GM12878 (cell line): Measurements from ENCODE around the gene SLC39A11. TPM values are rescaled to one million over a fixed set of nuclear protein-coding genes. Genes with fewer than 3 reads are reported as not detected.

Source experiments
- ATAC-seq: fragments of 200-7000 bp; cut with Tn5 transposase; 3 replicates; pipeline ENCODE4 v1.9.1; 2020; ENCODE audit warnings: mild to moderate bottlenecking, moderate library complexity
- BruUV-seq: library from RNA; stranded (reverse); fragments of 400-500 nt; replicated peaks from 2 replicates; lab custom pipeline; 2021; lab: Mats Ljungman, UMichigan
- CTCF ChIA-PET: fragments of 300-600 bp; sonication (Branson Sonifier 250); formaldehyde crosslinking; extraction: SDS; loops from one replicate; lab custom pipeline; 2021; ENCODE audit warnings: inconsistent platforms; lab: Yijun Ruan, JAX
- POLR2A ChIA-PET: fragments of 350-600 bp; formaldehyde crosslinking; extraction: SDS; loops from one replicate; lab custom pipeline; 2021; ENCODE audit warnings: inconsistent platforms; lab: Charles Lee
- RAD21 ChIA-PET: fragments of 300-600 bp; sonication (Branson Sonifier 250); formaldehyde crosslinking; loops from one replicate; lab custom pipeline; 2023; ENCODE audit warnings: antibody characterized with exemption; ENCODE audit not compliant: unreplicated experiment; lab: Charles Lee
- SMC1A ChIA-PET: fragments of 300-600 bp; sonication (Branson Sonifier 250); formaldehyde crosslinking; loops from one replicate; lab custom pipeline; 2023; ENCODE audit not compliant: unreplicated experiment, uncharacterized antibody; lab: Charles Lee
- DNase-seq: peaks from one replicate; pipeline ENCODE4 v3.0.0-alpha.2; 2011; ENCODE audit warnings: low read depth, low spot score
- FAIRE-seq: peaks from 3 replicates; lab custom pipeline; 2011; peaks lifted over from hg19 to GRCh38; lab: Jason Lieb, UNC
- H2AFZ ChIP-seq: 2 replicates; pipeline ENCODE4 v1.6.0; 2011; ENCODE audit warnings: low read depth, low read length, control low read depth; ENCODE audit not compliant: control insufficient read depth
- H3K27ac ChIP-seq: 2 replicates; pipeline ENCODE4 v1.5.1; 2011; ENCODE audit warnings: control low read depth; ENCODE audit not compliant: control insufficient read depth, insufficient read depth
- H3K27me3 ChIP-seq, 2 experiments: replicated peaks in 1 of 2; 2 replicates each; pipeline versions ENCODE4 v1.6.0 to v1.6.1; 2011; ENCODE audit warnings: low read length in 1 of 2; ENCODE audit not compliant: control insufficient read depth in 2 of 2, insufficient read depth in 2 of 2
- H3K36me3 ChIP-seq, 2 experiments: 2 replicates each; pipeline ENCODE4 v1.5.1; 2011; ENCODE audit warnings: low read length in 1 of 2; ENCODE audit not compliant: control insufficient read depth in 2 of 2, insufficient read depth in 2 of 2
- H3K4me1 ChIP-seq: 2 replicates; pipeline ENCODE4 v1.6.1; 2011; ENCODE audit warnings: mild to moderate bottlenecking, low read length, moderate library complexity, mixed read lengths; ENCODE audit not compliant: control insufficient read depth, insufficient read depth
- H3K4me2 ChIP-seq: 2 replicates; pipeline ENCODE4 v1.6.0; 2011; ENCODE audit warnings: control low read depth; ENCODE audit not compliant: control insufficient read depth, insufficient read depth
- H3K4me3 ChIP-seq: fragments of 200-600 bp; sonication (generic); 2 replicates; pipeline ENCODE4 v1.5.1; 2016
- H3K79me2 ChIP-seq: 2 replicates; pipeline ENCODE4 v1.6.0; 2011; ENCODE audit warnings: low read length; ENCODE audit not compliant: control insufficient read depth, insufficient read depth
- H3K9ac ChIP-seq: 2 replicates; pipeline ENCODE4 v1.8.0; 2011; ENCODE audit warnings: low read length, control low read depth, mixed read lengths; ENCODE audit not compliant: control insufficient read depth, insufficient read depth
- H3K9me3 ChIP-seq: replicated peaks from 3 replicates; pipeline ENCODE4 v1.5.1; 2011; ENCODE audit warnings: mild to moderate bottlenecking, low read length; ENCODE audit not compliant: control insufficient read depth, insufficient read depth
- H4K20me1 ChIP-seq: 2 replicates; pipeline ENCODE4 v1.6.0; 2011; ENCODE audit not compliant: control insufficient read depth, insufficient read depth
- ATF3 ChIP-seq: IDR thresholded peaks from 2 replicates; pipeline ENCODE4 v1.6.1; 2011; ENCODE audit warnings: low read depth, mild to moderate bottlenecking, low read length, moderate library complexity, borderline replicate concordance; ENCODE audit errors: extremely low read depth
- BCL11A ChIP-seq: IDR thresholded peaks from 2 replicates; pipeline ENCODE4 v1.6.1; 2011; ENCODE audit warnings: low read depth, low read length
- BCL3 ChIP-seq: IDR thresholded peaks from 2 replicates; pipeline ENCODE4 v1.6.1; 2011; ENCODE audit warnings: borderline replicate concordance, low read depth, mild to moderate bottlenecking, moderate library complexity, low read length; ENCODE audit not compliant: insufficient read depth, poor library complexity, severe bottlenecking
- BRCA1 ChIP-seq: IDR thresholded peaks from 2 replicates; pipeline ENCODE4 v1.6.1; 2011; ENCODE audit warnings: low read depth, low read length, improper control_type of control experiment
- CBFB ChIP-seq: IDR thresholded peaks from 2 replicates; pipeline ENCODE4 v1.6.1; 2016; ENCODE audit warnings: antibody characterized with exemption, low read depth
- ETV6 ChIP-seq, 2 experiments: fragments of 450-650 bp in 1 of 2; IDR thresholded peaks in 1 of 2; conservative IDR thresholded peaks in 1 of 2; 2 replicates each; pipeline ENCODE4 v1.6.1; 2014; ENCODE audit warnings: antibody characterized with exemption in 1 of 2, borderline replicate concordance in 1 of 2, low read depth in 1 of 2, mild to moderate bottlenecking in 1 of 2, moderate library complexity in 1 of 2
- NFIC ChIP-seq: IDR thresholded peaks from 2 replicates; pipeline ENCODE4 v1.6.1; 2012; ENCODE audit warnings: low read depth, mild to moderate bottlenecking, inconsistent platforms, low read length, moderate library complexity
- NR2C1 ChIP-seq: fragments of 450-650 bp; IDR thresholded peaks from 2 replicates; pipeline ENCODE4 v1.6.1; 2017; ENCODE audit warnings: antibody characterized with exemption, mild to moderate bottlenecking, moderate library complexity
- NRF1 ChIP-seq: conservative IDR thresholded peaks from 2 replicates; pipeline ENCODE4 v1.6.1; 2011; ENCODE audit warnings: mild to moderate bottlenecking, low read depth, low read length, improper control_type of control experiment
- TCF3 ChIP-seq: IDR thresholded peaks from 2 replicates; pipeline ENCODE4 v1.6.1; 2012; ENCODE audit warnings: low read depth, mild to moderate bottlenecking, low read length, borderline replicate concordance; ENCODE audit not compliant: insufficient read depth
- YY1 ChIP-seq: IDR thresholded peaks from 2 replicates; pipeline ENCODE4 v1.6.1; 2011; ENCODE audit warnings: low read depth, mild to moderate bottlenecking, low read length
- ZNF217 ChIP-seq: fragments of 450-650 bp; IDR thresholded peaks from 2 replicates; pipeline ENCODE4 v1.6.1; 2017; ENCODE audit warnings: antibody characterized with exemption, mild to moderate bottlenecking
- WGBS: methylation state at CpG from one replicate; pipeline ENCODE4 v1.1.6; 2016; ENCODE audit warnings: low lambda C conversion rate; ENCODE audit not compliant: insufficient replicate concordance, insufficient coverage; ENCODE audit errors: missing lambda C conversion rate; 5-methylcytosine and 5-hydroxymethylcytosine counted together
- in situ Hi-C: fragments of 300-500 bp; cut with MboI; formaldehyde crosslinking; loops from 9 replicates; pipeline ENCODE4 v1.14.3; 2018; ENCODE audit warnings: mixed read lengths
- intact Hi-C: fragments of 100-400 bp; cut with micrococcal nuclease; formaldehyde crosslinking; loops from one replicate; pipeline ENCODE4 v1.14.2; 2022; ENCODE audit not compliant: unreplicated experiment
- polyA plus RNA-seq, 11 experiments: library from polyadenylated mRNA; depleted of rRNA in 4 of 11; unstranded in 6 of 11; stranded (reverse) in 5 of 11; fragments of >200 nt; fragmentation: Nextera tagmentation in 4 of 11; fragmentation: Illumina TruSeq in 1 of 11; extraction: Ambion mirVana in 4 of 11; extraction: Trizol in 1 of 11; gene quantifications; 1 replicate in 1 of 11; 2 replicates in 10 of 11; pipeline versions ENCODE4 v1.2.1 to v1.2.3, GENCODE V29; 2011 to 2016; ENCODE audit warnings: inconsistent platforms in 2 of 11, missing spikeins in 2 of 11, low read depth in 1 of 11
- total RNA-seq, 4 experiments: library from RNA; depleted of rRNA in 3 of 4; stranded (reverse); fragments of >200 nt in 3 of 4; fragmentation: Illumina TruSeq in 1 of 4; extraction: Trizol in 1 of 4; gene quantifications; 2 replicates each; pipeline versions ENCODE4 v1.2.1 to v1.2.3, GENCODE V29; 2013 to 2021
- TF ChIP-seq, protein P1 (sequence below): IDR thresholded peaks from 2 replicates; pipeline ENCODE4 v1.6.1; 2012; ENCODE audit warnings: low read depth, low read length, improper control_type of control experiment

The SLC39A11 gene
- total and polyA plus RNA-seq, 10 of the 15 experiments (the other 5 are each of a cell fraction or from before 2014, with no cell fraction given): 8.6 to 23.8 (median 14.0) TPM

DNA sequence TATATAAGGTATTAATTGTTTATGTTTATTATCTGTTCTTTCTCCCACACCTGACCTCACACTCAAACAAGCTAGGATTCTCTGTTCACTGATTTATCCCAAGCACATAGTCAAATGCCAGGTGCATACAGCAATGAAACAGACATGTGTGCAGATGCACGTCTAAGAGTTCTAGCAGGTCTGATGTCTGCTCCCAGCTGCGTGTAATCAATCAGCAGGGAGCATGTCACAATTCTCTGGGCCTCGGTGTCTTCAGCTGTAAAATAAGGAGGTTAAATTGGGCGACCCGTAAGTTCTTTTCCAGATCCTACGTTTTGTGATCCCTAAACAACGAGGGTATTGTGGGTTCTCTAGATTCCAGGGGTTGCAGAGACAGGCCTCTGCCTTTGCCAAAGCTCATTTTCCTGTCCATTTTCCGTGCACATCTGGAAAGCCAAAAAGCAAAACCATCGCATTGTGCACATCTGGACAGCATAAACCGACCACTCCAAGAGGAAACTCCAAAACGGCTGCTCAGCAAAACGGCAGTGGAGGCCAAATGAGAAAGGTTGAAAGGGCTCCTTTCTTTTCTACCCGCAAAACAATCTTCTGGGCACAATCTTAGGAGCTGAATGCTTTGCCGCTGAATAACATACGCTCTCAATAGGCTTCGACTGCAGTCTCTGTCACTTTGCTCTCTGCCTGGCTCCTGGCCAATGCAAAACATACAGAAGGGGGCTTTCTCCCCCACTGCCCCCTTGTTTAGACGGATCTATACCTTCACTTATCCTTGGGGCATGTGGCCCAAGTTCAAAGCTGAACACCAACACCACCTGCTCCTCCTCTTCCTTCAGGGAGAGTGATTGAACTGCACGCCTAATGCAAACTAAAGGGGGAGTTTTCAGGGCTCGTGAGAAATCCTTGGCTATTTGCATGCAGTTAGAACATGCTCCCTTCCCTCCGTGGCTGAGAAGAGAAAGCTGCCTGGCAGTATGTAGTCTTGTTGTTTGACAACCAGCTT is 426.3 kb downstream of the SLC39A11 start (continued):
- no peak for TF ChIP-seq NRF1
- TF ChIP-seq, protein P1, sequence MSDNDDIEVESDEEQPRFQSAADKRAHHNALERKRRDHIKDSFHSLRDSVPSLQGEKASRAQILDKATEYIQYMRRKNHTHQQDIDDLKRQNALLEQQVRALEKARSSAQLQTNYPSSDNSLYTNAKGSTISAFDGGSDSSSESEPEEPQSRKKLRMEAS: no peak

DNA sequence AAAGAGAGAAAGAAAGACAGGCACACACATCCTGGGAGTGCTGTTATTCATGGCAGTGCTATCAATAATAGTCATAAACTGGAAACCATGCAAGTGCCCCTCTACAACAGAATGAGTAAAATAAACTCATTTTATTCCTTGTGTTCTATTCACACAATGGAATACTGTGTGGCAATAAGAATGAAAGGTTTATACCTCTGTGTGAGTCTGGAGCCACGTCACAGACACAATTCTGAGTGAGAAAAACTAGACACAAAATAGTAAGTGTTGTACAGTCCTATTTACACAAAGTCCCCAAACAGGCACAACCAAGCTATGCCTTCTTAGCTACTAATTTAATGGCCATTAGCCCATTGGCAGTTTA is 429.7 kb downstream of the SLC39A11 start:
- no peak overlapping the region for H3K4me3 ChIP-seq
- no peak overlapping the region for H3K9ac ChIP-seq
- no peak overlapping the region for H3K4me2 ChIP-seq
- TF ChIP-seq BCL11A (no peak), ATF3 (no peak), YY1 (no peak), NR2C1 (no peak), ZNF217 (no peak), BRCA1 (no peak), NFIC (no peak), BCL3 (no peak), ETV6 (conservative IDR thresholded peaks at IDR 0.05 in 1 of 2, IDR thresholded peaks at IDR 0.05 in 1 of 2; ENCODE audit: borderline replicate concordance in 1 of 2, low read depth in 1 of 2) (no peak), CBFB (no peak), TCF3 (no peak)
- ChIA-PET CTCF (no interaction called here), POLR2A (no interaction called here), RAD21 (interaction anchor here (1.0 kb wide), 1 partner anchor 98 kb away, joined by 3 read pairs; no protein-coding TSS in a partner anchor), SMC1A (no interaction called here)
- intact Hi-C loops: no loop called here
- H3K9me3 ChIP-seq: no peaks in the 10 kb centered on the region; the same call in 2 of the 3 replicates
- H4K20me1 ChIP-seq: no peaks in the 10 kb centered on the region
- no peaks in the 10 kb centered on the region for H3K36me3 ChIP-seq
- peaks cover 3% of the 10 kb centered on the region; the same call in 1 of the 2 replicates for H3K4me1 ChIP-seq
- FAIRE-seq (no peak), DNase-seq (no peak), ATAC-seq (no peak)
- in situ Hi-C loops: no loop called here
- no TSS peak for BruUV-seq
- no peak overlapping the region for H3K27ac ChIP-seq
- H3K27me3 ChIP-seq: no peaks in the 10 kb centered on the region
- no peaks in the 10 kb centered on the region for H3K79me2 ChIP-seq
- H2AFZ ChIP-seq: no peak overlapping the region
- 0% methylated on average over 1 of the region's 1 CpG for WGBS
